WTC11 (cell line): ENCODE measurements around the gene POMT1. TPM values are rescaled to one million over a fixed set of nuclear protein-coding genes. Genes with fewer than 3 reads are reported as not detected.

Experiments used
- ATAC-seq: fragments of 200-7000 bp; cut with Tn5 transposase; 2 replicates; pipeline ENCODE4 v1.10.0; 2021; ENCODE audit warnings: mild to moderate bottlenecking, moderate library complexity
- CTCF ChIA-PET: fragments of 300-600 bp; sonication (Branson Sonifier 250); formaldehyde crosslinking; loops from one replicate; lab custom pipeline; 2021; ENCODE audit warnings: antibody characterized with exemption; lab: Charles Lee
- POLR2A ChIA-PET: fragments of 350-600 bp; sonication (Branson Sonifier 250); formaldehyde crosslinking; loops from one replicate; lab custom pipeline; 2021; ENCODE audit warnings: antibody characterized with exemption; lab: Charles Lee
- DNase-seq: peaks from one replicate; pipeline ENCODE4 v3.0.0; 2021; ENCODE audit warnings: low spot score
- H3K27ac Mint-ChIP-seq: 2 replicates; pipeline ENCODE4 v1.8.0; 2021; ENCODE audit warnings: mixed read lengths
- H3K27me3 Mint-ChIP-seq: 2 replicates; pipeline ENCODE4 v1.8.0; 2021; ENCODE audit warnings: low read depth, mild to moderate bottlenecking, moderate library complexity, mixed read lengths
- H3K36me3 Mint-ChIP-seq: 2 replicates; pipeline ENCODE4 v1.8.0; 2021; ENCODE audit warnings: mixed read lengths
- H3K4me1 Mint-ChIP-seq: 2 replicates; pipeline ENCODE4 v1.8.0; 2022; ENCODE audit warnings: mixed read lengths
- H3K4me3 Mint-ChIP-seq: 2 replicates; pipeline ENCODE4 v1.8.0; 2021; ENCODE audit warnings: mild to moderate bottlenecking, moderate library complexity, mixed read lengths
- H3K9me3 Mint-ChIP-seq: 2 replicates; pipeline ENCODE4 v1.8.0; 2021; ENCODE audit warnings: mixed read lengths
- CBFB ChIP-seq: sonication (generic); formaldehyde crosslinking; IDR thresholded peaks from 2 replicates; pipeline ENCODE4 v1.8.1; 2022; ENCODE audit warnings: mild to moderate bottlenecking, low read depth, missing genetic modification reagents
- E2F1 ChIP-seq: sonication (generic); formaldehyde crosslinking; IDR thresholded peaks from 2 replicates; pipeline ENCODE4 v1.8.0; 2022; ENCODE audit warnings: mild to moderate bottlenecking, missing genetic modification reagents
- E2F5 ChIP-seq: sonication (generic); formaldehyde crosslinking; IDR thresholded peaks from 2 replicates; pipeline ENCODE4 v1.8.1; 2022; ENCODE audit warnings: mild to moderate bottlenecking, moderate library complexity, missing genetic modification reagents
- ERG ChIP-seq: fragments of 250-450 bp; sonication (Bioruptor Pico); IDR thresholded peaks from 2 replicates; pipeline ENCODE4 v1.8.0; 2021; ENCODE audit warnings: mild to moderate bottlenecking
- ETV6 ChIP-seq: sonication (generic); formaldehyde crosslinking; IDR thresholded peaks from 2 replicates; pipeline ENCODE4 v1.8.1; 2022; ENCODE audit warnings: mild to moderate bottlenecking, missing genetic modification reagents
- FOXK1 ChIP-seq: sonication (generic); formaldehyde crosslinking; IDR thresholded peaks from 2 replicates; pipeline ENCODE4 v1.8.0; 2022; ENCODE audit warnings: mild to moderate bottlenecking, moderate library complexity, missing genetic modification reagents
- HMGA2 ChIP-seq: fragments of 250-450 bp; sonication (Bioruptor Pico); IDR thresholded peaks from 2 replicates; pipeline ENCODE4 v1.4.0; 2021; ENCODE audit warnings: mild to moderate bottlenecking, moderate library complexity
- JAZF1 ChIP-seq: fragments of 250-450 bp; sonication (Bioruptor Pico); IDR thresholded peaks from 2 replicates; pipeline ENCODE4 v1.9.0; 2021; ENCODE audit warnings: moderate library complexity, mild to moderate bottlenecking, inconsistent platforms
- JUN ChIP-seq: sonication (generic); formaldehyde crosslinking; IDR thresholded peaks from 2 replicates; pipeline ENCODE4 v1.8.0; 2023; ENCODE audit warnings: mild to moderate bottlenecking, missing genetic modification reagents
- MXD4 ChIP-seq: fragments of 250-450 bp; sonication (Bioruptor Pico); IDR thresholded peaks from 2 replicates; pipeline ENCODE4 v1.8.0; 2021; ENCODE audit warnings: mild to moderate bottlenecking, moderate library complexity, borderline replicate concordance
- NR2C2 ChIP-seq: sonication (generic); formaldehyde crosslinking; IDR thresholded peaks from 2 replicates; pipeline ENCODE4 v1.8.0; 2022; ENCODE audit warnings: mild to moderate bottlenecking, missing genetic modification reagents
- RORB ChIP-seq: fragments of 250-450 bp; sonication (Bioruptor Pico); IDR thresholded peaks from 2 replicates; pipeline ENCODE4 v1.9.0; 2021; ENCODE audit warnings: mild to moderate bottlenecking
- ZMAT4 ChIP-seq: fragments of 250-450 bp; sonication (Bioruptor Pico); IDR thresholded peaks from 2 replicates; pipeline ENCODE4 v1.9.0; 2021; ENCODE audit warnings: mild to moderate bottlenecking
- ZNF317 ChIP-seq: sonication (generic); formaldehyde crosslinking; IDR thresholded peaks from 2 replicates; pipeline ENCODE4 v1.8.1; 2023; ENCODE audit warnings: low read depth, mild to moderate bottlenecking, moderate library complexity, missing genetic modification reagents, borderline replicate concordance
- total RNA-seq: library from RNA; stranded (reverse); gene quantifications from 3 replicates; pipeline ENCODE4 v1.2.3, GENCODE V29; 2021
- TF ChIP-seq, protein P1 (sequence below): fragments of 250-450 bp; sonication (Bioruptor Pico); conservative IDR thresholded peaks from 2 replicates; pipeline ENCODE4 v1.9.0; 2021; ENCODE audit warnings: mild to moderate bottlenecking
- TF ChIP-seq, protein P2 (sequence below): fragments of 250-450 bp; sonication (Bioruptor Pico); IDR thresholded peaks from 2 replicates; pipeline ENCODE4 v2.1.2; 2022; ENCODE audit warnings: mild to moderate bottlenecking, moderate library complexity

The POMT1 gene
- total RNA-seq, 1 experiment from 2014 or later = 36.2 TPM

DNA sequence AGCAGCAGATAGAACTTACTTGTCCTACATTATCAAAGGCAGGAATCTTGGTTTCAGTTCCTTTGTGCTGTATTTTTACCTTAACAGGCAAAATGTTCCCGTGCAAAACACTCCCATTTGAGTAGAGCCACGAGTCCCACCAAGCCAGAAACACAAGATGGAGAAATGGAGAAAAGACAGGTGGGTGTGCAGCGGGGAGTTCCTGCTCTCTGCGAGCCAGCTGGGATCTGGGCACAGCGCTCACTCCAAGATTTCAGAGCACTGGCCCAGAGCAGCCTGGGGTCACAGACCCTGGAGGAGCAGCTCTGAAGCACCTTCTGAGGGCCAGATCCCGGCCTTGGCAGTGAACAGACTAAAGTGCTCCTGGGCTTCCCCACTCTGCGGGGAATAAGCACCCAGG lies 25.5 kb downstream of the POMT1 start (continued):
- TF ChIP-seq, protein P1, sequence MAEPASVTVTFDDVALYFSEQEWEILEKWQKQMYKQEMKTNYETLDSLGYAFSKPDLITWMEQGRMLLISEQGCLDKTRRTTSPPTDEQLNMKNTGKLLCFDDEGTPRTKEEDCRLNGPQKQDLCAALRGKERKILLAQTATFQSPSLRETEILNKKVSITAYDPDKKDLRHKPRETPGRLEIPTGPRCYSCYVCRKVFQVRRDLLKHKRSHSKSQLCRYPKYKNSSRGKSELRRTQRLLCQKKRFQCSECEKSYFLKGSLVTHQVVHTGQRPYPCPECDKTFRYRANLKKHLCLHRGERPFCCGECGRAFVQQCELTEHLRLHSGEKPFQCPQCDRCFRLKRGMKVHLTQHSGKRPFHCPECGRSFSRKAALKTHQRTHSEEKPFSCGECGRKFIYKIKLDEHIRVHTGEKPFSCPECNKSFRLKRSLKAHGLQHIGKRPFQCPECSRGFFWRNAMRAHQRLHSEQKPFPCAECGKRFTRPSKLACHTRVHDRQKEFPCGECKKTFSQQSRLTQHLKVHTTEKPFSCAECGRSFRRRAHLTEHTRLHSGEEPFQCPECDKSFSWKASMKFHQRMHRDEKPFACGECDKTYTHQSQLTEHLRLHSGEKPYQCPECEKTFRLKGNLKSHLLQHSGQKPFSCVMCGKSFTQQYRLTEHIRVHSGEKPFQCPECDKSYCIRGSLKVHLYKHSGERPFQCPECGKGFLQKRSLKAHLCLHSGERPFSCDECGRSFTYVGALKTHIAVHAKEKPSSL (CRISPR knock-in tag) = no peak
- TF ChIP-seq E2F1 = no peak
- TF ChIP-seq, all 79 proteins: peak for 0

GRCh38 chr9:131528886-131529505 lies 26.3 kb downstream of the POMT1 start:
- Mint-ChIP-seq H3K27ac (no peak overlapping the region), H3K4me1 (peaks cover 6% of the 10 kb centered on the region; the same call in 1 of the 2 replicates), H3K36me3 (peaks cover 42% of the 10 kb centered on the region), H3K4me3 (peak overlapping the region; percentile 16; the same call in 1 of the 2 replicates), H3K27me3 (peaks cover 3% of the 10 kb centered on the region), H3K9me3 (no peaks in the 10 kb centered on the region)
- ATAC-seq (no peak), DNase-seq (no peak)
- CTCF ChIA-PET = no interaction called here
- POLR2A ChIA-PET = no interaction called here
- TF ChIP-seq MXD4 (CRISPR knock-in tag) = no peak
- no peak for TF ChIP-seq NR2C2 (CRISPR knock-in tag)
- no peak for TF ChIP-seq CBFB (CRISPR knock-in tag)
- TF ChIP-seq HMGA2 (CRISPR knock-in tag) = no peak
- TF ChIP-seq ETV6 = no peak
- TF ChIP-seq, protein P2, sequence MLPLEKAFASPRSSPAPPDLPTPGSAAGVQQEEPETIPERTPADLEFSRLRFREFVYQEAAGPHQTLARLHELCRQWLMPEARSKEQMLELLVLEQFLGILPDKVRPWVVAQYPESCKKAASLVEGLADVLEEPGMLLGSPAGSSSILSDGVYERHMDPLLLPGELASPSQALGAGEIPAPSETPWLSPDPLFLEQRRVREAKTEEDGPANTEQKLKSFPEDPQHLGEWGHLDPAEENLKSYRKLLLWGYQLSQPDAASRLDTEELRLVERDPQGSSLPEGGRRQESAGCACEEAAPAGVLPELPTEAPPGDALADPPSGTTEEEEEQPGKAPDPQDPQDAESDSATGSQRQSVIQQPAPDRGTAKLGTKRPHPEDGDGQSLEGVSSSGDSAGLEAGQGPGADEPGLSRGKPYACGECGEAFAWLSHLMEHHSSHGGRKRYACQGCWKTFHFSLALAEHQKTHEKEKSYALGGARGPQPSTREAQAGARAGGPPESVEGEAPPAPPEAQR (CRISPR knock-in tag) = no peak
- no peak for TF ChIP-seq E2F5
- TF ChIP-seq ZMAT4 (CRISPR knock-in tag) = no peak
- no peak for TF ChIP-seq ZNF317 (CRISPR knock-in tag)
- no peak for TF ChIP-seq ERG
- no peak for TF ChIP-seq RORB (CRISPR knock-in tag)
- TF ChIP-seq FOXK1 (CRISPR knock-in tag) = no peak
- no peak for TF ChIP-seq JAZF1 (CRISPR knock-in tag)
- TF ChIP-seq JUN = no peak
